HG03039 (cell line): ENCODE measurements around the gene GSS.

Experiments
- ATAC-seq: cut with Tn5 transposase; IDR thresholded peaks from one replicate; pipeline ENCODE4 v1.9.1; 2021; ENCODE audit warnings: mild to moderate bottlenecking, moderate library complexity; ENCODE audit not compliant: unreplicated experiment

Gene GSS

GRCh38 chr20:34979366-34980153, 24.0 kb upstream of the GSS start:
- ATAC-seq: no peak

GRCh38 chr20:34978092-34978744, 22.6 kb upstream of the GSS start:
- ATAC-seq: no peak

- ATAC-seq: no peak
These were observed 21.9 kb upstream of the GSS start for GRCh38 chr20:34977365-34978091.

GRCh38 chr20:34976286-34976685, 20.7 kb upstream of the GSS start:
- no peak for ATAC-seq

GRCh38 chr20:34974246-34974645, 18.6 kb upstream of the GSS start:
- no peak for ATAC-seq

- no peak for ATAC-seq
These were observed 16.1 kb upstream of the GSS start for GRCh38 chr20:34971561-34972235.

GRCh38 chr20:34970846-34971560, 15.4 kb upstream of the GSS start:
- ATAC-seq: no peak

GRCh38 chr20:34970193-34970840, 14.7 kb upstream of the GSS start:
- no peak for ATAC-seq

- no peak for ATAC-seq
These were observed 12.6 kb upstream of the GSS start for GRCh38 chr20:34968042-34968775.

- no peak for ATAC-seq
These were observed 11.8 kb upstream of the GSS start for GRCh38 chr20:34967421-34967820.

GRCh38 chr20:34965051-34965450, 9.4 kb upstream of the GSS start:
- ATAC-seq: no peak

- no peak for ATAC-seq
These were observed 8.9 kb upstream of the GSS start for GRCh38 chr20:34964486-34964885.

GRCh38 chr20:34956751-34957472, 1.3 kb upstream of the GSS start:
- no peak for ATAC-seq

- no peak for ATAC-seq
These were observed 444 bp upstream of the GSS start for GRCh38 chr20:34956041-34956458.

- no peak for ATAC-seq
These were observed 739 bp downstream of the GSS start for GRCh38 chr20:34954904-34955230.

GRCh38 chr20:34953960-34954359, 1.6 kb downstream of the GSS start:
- no peak for ATAC-seq

- no peak for ATAC-seq
These were observed 2.9 kb downstream of the GSS start for GRCh38 chr20:34952671-34953070.

GRCh38 chr20:34951652-34952051, 4.0 kb downstream of the GSS start:
- no peak for ATAC-seq

- ATAC-seq: no peak
These were observed 4.4 kb downstream of the GSS start for GRCh38 chr20:34951252-34951651.
